ENCODE measurements around the gene KRTAP6-2.

KRTAP6-2 gene

GRCh38 chr21:30615199-30615598 lies 16.5 kb upstream of the KRTAP6-2 start:
- no peak overlapping the region for H3K4me3 ChIP-seq (ENCODE audit: low read length)
- no peaks in the 10 kb centered on the region for H3K9me3 ChIP-seq (ENCODE audit: control insufficient read depth, low read length)
- no peaks in the 10 kb centered on the region for H3K27me3 ChIP-seq (ENCODE audit: control insufficient read depth, insufficient read depth, low read length)
- no peaks in the 10 kb centered on the region for H3K4me1 ChIP-seq (ENCODE audit: control insufficient read depth, insufficient read depth, low read length)
- H3K9ac ChIP-seq (ENCODE audit: low read length): no peak overlapping the region
- H3K36me3 ChIP-seq (ENCODE audit: control insufficient read depth, insufficient read depth, low read length): no peaks in the 10 kb centered on the region

- Histone ChIP-seq H3K27me3 (ENCODE audit: control insufficient read depth, insufficient read depth, low read length) (no peaks in the 10 kb centered on the region), H3K36me3 (ENCODE audit: control insufficient read depth, insufficient read depth, low read length) (no peaks in the 10 kb centered on the region), H3K4me1 (ENCODE audit: control insufficient read depth, insufficient read depth, low read length) (no peaks in the 10 kb centered on the region), H3K4me3 (ENCODE audit: low read length) (no peak within 1 kb of the TSS), H3K9me3 (ENCODE audit: control insufficient read depth, low read length) (no peaks in the 10 kb centered on the region), H3K9ac (ENCODE audit: low read length) (no peak within 1 kb of the TSS)
These were observed 15.1 kb upstream of the KRTAP6-2 start, which contains the start of gene KRTAP6-1 for GRCh38 chr21:30613836-30614235. KRTAP6-1 (minus strand) TSS chr21:30613930; CDS start chr21:30613904, 26 bp downstream.

- no peak overlapping the region for H3K4me3 ChIP-seq (ENCODE audit: low read length)
- H3K36me3 ChIP-seq (ENCODE audit: control insufficient read depth, insufficient read depth, low read length): no peaks in the 10 kb centered on the region
- H3K9ac ChIP-seq (ENCODE audit: low read length): no peak overlapping the region
- no peaks in the 10 kb centered on the region for H3K4me1 ChIP-seq (ENCODE audit: control insufficient read depth, insufficient read depth, low read length)
- H3K27me3 ChIP-seq (ENCODE audit: control insufficient read depth, insufficient read depth, low read length): no peaks in the 10 kb centered on the region
- no peaks in the 10 kb centered on the region for H3K9me3 ChIP-seq (ENCODE audit: control insufficient read depth, low read length)
These were observed 13.4 kb upstream of the KRTAP6-2 start for GRCh38 chr21:30612132-30612531.

- H3K9ac ChIP-seq (ENCODE audit: low read length): no peak overlapping the region
- H3K4me1 ChIP-seq (ENCODE audit: control insufficient read depth, insufficient read depth, low read length): no peaks in the 10 kb centered on the region
- no peaks in the 10 kb centered on the region for H3K36me3 ChIP-seq (ENCODE audit: control insufficient read depth, insufficient read depth, low read length)
- H3K9me3 ChIP-seq (ENCODE audit: control insufficient read depth, low read length): no peaks in the 10 kb centered on the region
- H3K4me3 ChIP-seq (ENCODE audit: low read length): no peak overlapping the region
- no peaks in the 10 kb centered on the region for H3K27me3 ChIP-seq (ENCODE audit: control insufficient read depth, insufficient read depth, low read length)
These were observed 7.3 kb upstream of the KRTAP6-2 start for GRCh38 chr21:30605968-30606367.

GRCh38 chr21:30600787-30601186 lies 2.1 kb upstream of the KRTAP6-2 start, which contains the start of gene KRTAP22-1:
KRTAP22-1 (plus strand) TSS chr21:30601087.
- no peak within 1 kb of the TSS for H3K9ac ChIP-seq (ENCODE audit: low read length)

GRCh38 chr21:30592140-30592539 lies 6.6 kb downstream of the KRTAP6-2 start, which contains the start of gene KRTAP6-3:
KRTAP6-3 (plus strand) TSS chr21:30592440; CDS start chr21:30592446, 6 bp downstream.
- H3K36me3 ChIP-seq (ENCODE audit: control insufficient read depth, insufficient read depth, low read length): no peaks in the 10 kb centered on the region

More at GRCh38 chr21:30600787-30601186, 2.1 kb upstream of the KRTAP6-2 start, which contains the start of gene KRTAP22-1:
- no peaks in the 10 kb centered on the region for H3K36me3 ChIP-seq (ENCODE audit: control insufficient read depth, insufficient read depth, low read length)
- no peaks in the 10 kb centered on the region for H3K4me1 ChIP-seq (ENCODE audit: control insufficient read depth, insufficient read depth, low read length)
- no peaks in the 10 kb centered on the region for H3K9me3 ChIP-seq (ENCODE audit: control insufficient read depth, low read length)
- H3K27me3 ChIP-seq (ENCODE audit: control insufficient read depth, insufficient read depth, low read length): no peaks in the 10 kb centered on the region
- H3K4me3 ChIP-seq (ENCODE audit: low read length): no peak within 1 kb of the TSS

GRCh38 chr21:30590297-30590696 lies 8.4 kb downstream of the KRTAP6-2 start, which contains the start of gene KRTAP22-2:
KRTAP22-2 (minus strand) TSS chr21:30590397.
- Histone ChIP-seq H3K36me3 (ENCODE audit: control insufficient read depth, insufficient read depth, low read length) (no peaks in the 10 kb centered on the region), H3K9ac (ENCODE audit: low read length) (no peak within 1 kb of the TSS), H3K27me3 (ENCODE audit: control insufficient read depth, insufficient read depth, low read length) (no peaks in the 10 kb centered on the region), H3K4me3 (ENCODE audit: low read length) (no peak within 1 kb of the TSS), H3K4me1 (ENCODE audit: control insufficient read depth, insufficient read depth, low read length) (no peaks in the 10 kb centered on the region), H3K9me3 (ENCODE audit: control insufficient read depth, low read length) (no peaks in the 10 kb centered on the region)

More at GRCh38 chr21:30592140-30592539, 6.6 kb downstream of the KRTAP6-2 start, which contains the start of gene KRTAP6-3:
- Histone ChIP-seq H3K9ac (ENCODE audit: low read length) (no peak within 1 kb of the TSS), H3K27me3 (ENCODE audit: control insufficient read depth, insufficient read depth, low read length) (no peaks in the 10 kb centered on the region), H3K4me1 (ENCODE audit: control insufficient read depth, insufficient read depth, low read length) (no peaks in the 10 kb centered on the region), H3K9me3 (ENCODE audit: control insufficient read depth, low read length) (no peaks in the 10 kb centered on the region), H3K4me3 (ENCODE audit: low read length) (no peak within 1 kb of the TSS)

GRCh38 chr21:30582870-30583269 lies 15.8 kb downstream of the KRTAP6-2 start:
- Histone ChIP-seq H3K9me3 (ENCODE audit: control insufficient read depth, low read length) (no peaks in the 10 kb centered on the region), H3K4me3 (ENCODE audit: low read length) (no peak overlapping the region), H3K4me1 (ENCODE audit: control insufficient read depth, insufficient read depth, low read length) (no peaks in the 10 kb centered on the region), H3K36me3 (ENCODE audit: control insufficient read depth, insufficient read depth, low read length) (no peaks in the 10 kb centered on the region), H3K9ac (ENCODE audit: low read length) (no peak overlapping the region), H3K27me3 (ENCODE audit: control insufficient read depth, insufficient read depth, low read length) (no peaks in the 10 kb centered on the region)

GRCh38 chr21:30580132-30580531 lies 18.6 kb downstream of the KRTAP6-2 start:
- Histone ChIP-seq H3K4me3 (ENCODE audit: low read length) (no peak overlapping the region), H3K36me3 (ENCODE audit: control insufficient read depth, insufficient read depth, low read length) (no peaks in the 10 kb centered on the region), H3K27me3 (ENCODE audit: control insufficient read depth, insufficient read depth, low read length) (no peaks in the 10 kb centered on the region), H3K9me3 (ENCODE audit: control insufficient read depth, low read length) (no peaks in the 10 kb centered on the region), H3K9ac (ENCODE audit: low read length) (no peak overlapping the region), H3K4me1 (ENCODE audit: control insufficient read depth, insufficient read depth, low read length) (no peaks in the 10 kb centered on the region)

GRCh38 chr21:30579346-30579745 lies 19.4 kb downstream of the KRTAP6-2 start:
- no peaks in the 10 kb centered on the region for H3K27me3 ChIP-seq (ENCODE audit: control insufficient read depth, insufficient read depth, low read length)

GRCh38 chr21:30577766-30578165 lies 20.9 kb downstream of the KRTAP6-2 start:
- Histone ChIP-seq H3K4me3 (ENCODE audit: low read length) (no peak overlapping the region), H3K4me1 (ENCODE audit: control insufficient read depth, insufficient read depth, low read length) (no peaks in the 10 kb centered on the region), H3K9ac (ENCODE audit: low read length) (no peak overlapping the region), H3K36me3 (ENCODE audit: control insufficient read depth, insufficient read depth, low read length) (no peaks in the 10 kb centered on the region), H3K27me3 (ENCODE audit: control insufficient read depth, insufficient read depth, low read length) (no peaks in the 10 kb centered on the region), H3K9me3 (ENCODE audit: control insufficient read depth, low read length) (no peaks in the 10 kb centered on the region)

More at GRCh38 chr21:30579346-30579745, 19.4 kb downstream of the KRTAP6-2 start:
- no peak overlapping the region for H3K9ac ChIP-seq (ENCODE audit: low read length)
- no peak overlapping the region for H3K4me3 ChIP-seq (ENCODE audit: low read length)
- no peaks in the 10 kb centered on the region for H3K4me1 ChIP-seq (ENCODE audit: control insufficient read depth, insufficient read depth, low read length)
- H3K9me3 ChIP-seq (ENCODE audit: control insufficient read depth, low read length): no peaks in the 10 kb centered on the region
- H3K36me3 ChIP-seq (ENCODE audit: control insufficient read depth, insufficient read depth, low read length): no peaks in the 10 kb centered on the region

GRCh38 chr21:30567617-30568016 lies 31.1 kb downstream of the KRTAP6-2 start:
- no peaks in the 10 kb centered on the region for H3K36me3 ChIP-seq (ENCODE audit: control insufficient read depth, insufficient read depth, low read length)
- no peaks in the 10 kb centered on the region for H3K9me3 ChIP-seq (ENCODE audit: control insufficient read depth, low read length)
- no peaks in the 10 kb centered on the region for H3K4me1 ChIP-seq (ENCODE audit: control insufficient read depth, insufficient read depth, low read length)
- H3K9ac ChIP-seq (ENCODE audit: low read length): no peak overlapping the region
- H3K4me3 ChIP-seq (ENCODE audit: low read length): no peak overlapping the region
- H3K27me3 ChIP-seq (ENCODE audit: control insufficient read depth, insufficient read depth, low read length): no peaks in the 10 kb centered on the region

- H3K27me3 ChIP-seq (ENCODE audit: control insufficient read depth, insufficient read depth, low read length): no peaks in the 10 kb centered on the region
- no peak overlapping the region for H3K9ac ChIP-seq (ENCODE audit: low read length)
- H3K4me3 ChIP-seq (ENCODE audit: low read length): no peak overlapping the region
- H3K9me3 ChIP-seq (ENCODE audit: control insufficient read depth, low read length): no peaks in the 10 kb centered on the region
- H3K36me3 ChIP-seq (ENCODE audit: control insufficient read depth, insufficient read depth, low read length): no peaks in the 10 kb centered on the region
- no peaks in the 10 kb centered on the region for H3K4me1 ChIP-seq (ENCODE audit: control insufficient read depth, insufficient read depth, low read length)
These were observed 35.1 kb downstream of the KRTAP6-2 start for GRCh38 chr21:30563630-30564029.

All from mucosa of stomach (tissue), 1 donor.